Dermis microvascular lymphatic vessel endothelial cell (primary cell): ENCODE measurements around the gene GGA2. TPM values are rescaled to one million over a fixed set of nuclear protein-coding genes. Genes with fewer than 3 reads are reported as not detected.
"Not testable (repeated sequence)": the region's sequence is repeated elsewhere in the genome, so short reads cannot be mapped to it uniquely, and the experiment has no call there.

Source experiments
- DNase-seq, 2 donors: peaks; one replicate each; pipeline versions ENCODE4 v3.0.0 to v3.0.0-alpha.2; 2010; ENCODE audit warnings: low read depth in 2 of 2
- total RNA-seq: library from RNA; depleted of rRNA; stranded (reverse); fragments of >200 nt; gene quantifications from 2 replicates; pipeline ENCODE4 v1.2.1, GENCODE V29; 2014

GGA2 gene
- total RNA-seq, 1 donor from 2014 or later: 21.2 TPM

DNA sequence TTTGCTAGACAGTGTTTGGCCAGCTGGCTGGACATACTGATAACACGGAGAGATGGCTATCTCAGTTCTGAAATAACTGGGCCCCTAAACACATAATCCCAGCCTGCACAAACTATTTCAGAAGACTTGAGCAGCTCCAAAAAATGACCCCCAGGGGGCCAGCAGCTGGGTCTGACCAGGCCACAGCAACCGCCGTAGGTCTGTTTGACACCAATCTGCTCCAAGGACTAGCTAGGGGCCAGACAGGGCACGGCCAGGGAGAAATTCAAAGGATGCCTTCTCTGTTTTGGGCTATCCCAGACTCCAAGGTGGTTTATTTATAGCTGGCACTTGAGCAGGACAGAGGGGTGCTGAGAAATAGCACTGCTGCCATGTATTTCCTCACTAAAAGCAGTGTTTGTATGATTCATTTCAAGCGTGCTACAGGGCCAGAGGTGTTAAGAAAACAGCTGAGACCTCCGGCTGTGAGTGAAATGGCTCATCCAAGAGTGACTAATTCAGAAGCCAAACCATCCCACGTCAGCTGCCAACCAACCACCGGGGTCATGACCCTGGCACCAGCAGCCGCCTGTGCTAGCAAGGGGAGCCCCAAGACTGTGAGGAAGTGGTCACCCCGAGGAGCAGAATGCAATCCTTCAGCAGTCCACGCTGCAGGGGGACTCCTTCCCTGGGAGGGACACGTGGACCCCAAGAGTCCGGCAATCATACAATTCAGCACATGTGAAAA is 5.7 kb downstream of the GGA2 start:
- DNase-seq: peak; percentile 45 to 94

GRCh38 chr16:23504076-23504452 is 6.2 kb downstream of the GGA2 start:
- no peak for DNase-seq

DNA sequence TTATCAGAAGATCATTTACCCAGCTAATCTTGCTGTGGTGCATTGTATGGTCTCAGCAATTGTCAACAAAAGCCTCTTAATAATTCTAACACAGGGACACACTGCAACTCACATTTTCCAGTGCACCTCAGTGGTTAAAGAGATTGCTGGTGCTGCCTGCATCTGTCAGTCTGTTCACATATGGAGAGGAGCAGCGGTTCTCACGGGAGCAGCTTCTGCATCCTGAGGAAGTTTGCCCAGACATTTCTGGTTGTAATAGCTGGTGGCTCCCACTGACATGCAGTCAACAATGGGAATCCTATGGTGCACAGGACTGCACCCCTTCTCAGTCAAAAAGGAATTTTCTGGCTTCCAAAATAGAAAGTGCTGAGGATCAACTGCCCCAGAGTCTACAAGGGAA is 7.8 kb downstream of the GGA2 start:
- DNase-seq: peak; percentile 36 to 80

DNA sequence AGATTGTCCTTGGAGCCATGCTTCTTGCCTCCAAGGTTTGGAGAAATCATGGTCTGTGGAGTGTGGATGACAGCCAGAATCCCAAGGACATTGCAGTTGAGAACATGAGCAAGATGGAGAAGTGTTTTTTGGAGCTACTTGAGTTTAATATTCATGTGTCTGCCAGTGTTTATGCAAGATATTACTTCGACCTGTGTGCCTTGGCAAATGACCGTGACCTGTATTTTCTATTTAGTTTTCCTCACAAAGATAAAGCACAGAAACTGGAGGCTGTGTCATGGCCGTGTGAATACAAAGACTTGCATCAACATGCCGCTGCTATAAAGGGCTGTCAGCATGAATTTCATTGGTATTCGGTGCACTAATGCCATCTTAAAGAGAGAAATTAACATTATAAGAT is 9.0 kb downstream of the GGA2 start:
- no peak for DNase-seq

DNA sequence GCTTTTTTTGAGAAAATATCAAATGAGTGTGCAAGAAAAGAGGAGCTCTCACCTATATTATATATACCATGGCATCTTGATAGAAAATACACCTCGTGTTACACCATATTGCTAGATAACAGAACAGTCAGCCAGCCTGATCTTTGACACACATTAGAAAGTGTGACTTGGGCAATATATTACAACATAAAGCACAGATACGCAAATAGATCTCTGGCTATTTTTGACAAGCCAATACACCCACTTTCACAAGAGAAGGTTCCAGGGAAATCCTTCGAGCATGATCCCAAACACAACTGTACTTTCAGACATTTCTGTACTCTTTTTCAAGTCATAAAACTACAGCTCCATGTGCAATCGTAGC is 9.4 kb downstream of the GGA2 start:
- DNase-seq: no peak

GRCh38 chr16:23500212-23500861 is 10.0 kb downstream of the GGA2 start:
- no peak for DNase-seq

DNA sequence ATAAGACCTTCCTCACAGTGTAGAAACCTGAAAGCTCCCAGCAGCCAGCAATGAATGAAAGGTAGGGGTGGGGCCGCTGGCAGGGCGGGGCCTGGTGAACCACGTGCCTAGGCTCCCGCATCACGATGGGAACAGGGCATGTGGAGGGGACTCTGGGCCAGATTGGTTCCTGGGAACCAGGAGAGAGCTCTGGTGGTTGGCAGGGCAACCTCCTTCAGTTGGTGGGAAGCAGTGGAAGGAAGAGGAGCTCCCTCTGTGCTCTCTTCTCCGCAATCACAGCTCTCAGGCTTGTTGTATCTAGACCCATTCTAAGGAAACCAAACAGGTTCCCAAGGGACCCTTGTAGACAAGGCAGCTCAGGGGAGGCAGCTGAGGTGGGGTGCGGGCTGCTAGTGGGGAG is 10.5 kb downstream of the GGA2 start:
- no peak for DNase-seq

GRCh38 chr16:23498863-23499262 is 11.4 kb downstream of the GGA2 start:
- no peak for DNase-seq

DNA sequence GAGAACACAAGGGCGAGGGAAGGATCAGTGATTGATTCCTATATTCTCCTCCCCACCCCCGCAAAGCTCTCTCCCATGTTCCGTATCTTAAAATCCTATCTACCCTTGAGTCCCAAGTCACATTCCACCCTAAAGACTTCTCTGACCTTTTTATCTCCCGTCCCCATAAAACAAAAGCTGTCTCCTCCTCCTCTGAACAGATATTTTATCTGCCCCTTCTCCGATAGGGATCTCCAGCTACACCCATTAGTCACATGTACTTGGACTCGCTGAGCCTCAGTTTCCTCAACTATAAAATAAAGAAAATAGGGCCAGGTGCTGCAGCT is 12.8 kb downstream of the GGA2 start:
- DNase-seq: no peak

DNA sequence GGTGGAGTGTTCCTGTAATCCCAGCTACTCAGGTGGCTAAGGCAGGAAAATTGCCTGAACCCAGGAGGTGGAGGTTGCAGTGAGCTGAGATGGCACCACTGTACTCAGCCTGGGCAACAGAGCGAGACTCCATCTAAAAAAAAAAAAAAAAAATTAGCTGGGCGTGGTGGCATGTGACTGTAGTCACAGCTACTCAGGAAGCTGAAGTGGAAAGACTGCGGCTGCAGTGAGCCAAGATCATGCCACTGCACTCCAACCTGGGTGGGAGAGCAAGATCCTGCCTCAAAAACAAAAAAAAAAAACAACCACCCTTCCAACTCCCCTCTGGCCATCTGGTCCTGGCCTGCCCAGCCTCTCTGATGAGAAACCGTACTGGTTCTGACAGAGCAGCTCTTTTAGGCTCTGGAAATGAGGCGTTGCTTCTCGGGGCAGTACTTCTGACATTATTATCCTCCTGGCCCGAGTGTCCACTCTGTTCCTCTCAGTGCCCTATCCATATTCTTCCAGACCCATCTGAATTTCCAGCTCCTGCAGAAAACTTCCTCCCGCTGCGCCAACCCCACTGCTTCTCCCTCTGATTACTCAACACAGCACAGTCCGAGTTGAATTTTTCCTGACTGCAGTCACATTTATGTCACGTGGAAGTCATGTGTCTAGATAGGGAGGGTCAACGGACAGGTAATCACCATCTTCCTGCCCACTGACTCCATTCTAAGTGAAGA is 13.3 kb downstream of the GGA2 start:
- DNase-seq: peak; percentile 55 to 66

- no peak for DNase-seq
These were observed 14.6 kb downstream of the GGA2 start for GRCh38 chr16:23495671-23496070.

DNA sequence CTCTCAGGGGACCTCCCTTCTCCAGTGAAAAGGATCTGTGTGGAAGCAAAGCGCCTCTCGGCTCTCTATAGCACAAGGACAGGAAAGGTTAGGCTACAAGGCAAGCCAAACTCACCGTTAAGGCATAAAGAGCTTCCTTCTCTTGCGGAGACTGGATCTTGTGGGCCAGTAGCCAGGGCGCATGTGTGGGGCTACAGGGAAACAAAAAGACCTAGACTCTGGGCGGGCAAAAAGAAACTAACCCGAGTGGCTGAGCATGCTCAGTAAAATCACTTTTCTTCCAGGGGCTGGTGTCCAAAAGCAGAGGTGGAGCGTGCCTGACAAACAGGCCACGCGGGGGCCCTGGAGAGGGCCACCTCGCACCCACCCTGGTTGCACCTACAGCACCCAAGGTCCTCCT is 16.1 kb downstream of the GGA2 start:
- no peak for DNase-seq

DNA sequence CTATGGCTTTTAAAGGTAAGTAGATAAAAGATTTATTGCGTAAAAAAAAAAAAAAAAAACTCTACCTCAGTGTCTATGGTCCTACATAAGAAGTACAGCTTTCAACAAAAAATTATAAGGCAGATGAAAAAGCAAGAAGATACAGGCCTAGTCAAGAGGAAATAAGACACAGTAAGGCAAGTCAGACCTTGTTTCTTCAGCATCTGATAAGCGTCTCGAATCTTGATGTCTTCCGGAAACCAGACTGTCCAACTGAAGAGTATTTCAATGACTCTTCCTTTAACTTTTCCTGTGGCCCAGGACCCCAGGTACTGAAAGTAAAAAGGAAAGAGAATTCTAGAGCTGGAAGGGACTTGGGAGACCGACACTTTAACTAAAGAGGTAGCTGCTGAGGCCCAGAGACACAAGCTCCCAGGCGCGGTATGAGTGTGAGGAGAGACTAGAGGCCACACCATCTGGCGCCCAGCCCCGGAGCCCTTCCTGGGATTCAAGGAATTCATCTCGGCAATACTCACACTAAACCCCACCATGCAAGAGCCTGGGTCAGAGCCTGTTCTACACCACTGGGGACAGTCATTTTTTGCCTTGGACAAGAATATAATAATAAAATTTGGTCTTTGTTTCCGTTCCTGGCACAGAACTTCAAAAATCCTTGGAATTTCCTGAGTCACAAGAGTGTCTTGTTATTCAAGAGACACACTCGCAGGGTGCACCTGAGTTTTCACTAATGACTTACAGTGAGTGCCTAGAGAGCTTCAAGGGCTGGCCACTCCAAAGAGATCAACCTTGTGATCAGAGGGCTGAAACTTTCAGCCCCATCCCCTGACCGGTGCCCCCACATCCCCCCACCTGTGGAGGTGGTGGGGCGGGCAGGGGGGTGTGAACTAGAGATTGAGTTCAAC is 18.6 kb downstream of the GGA2 start:
- DNase-seq: peak in 1 of 2 donors; percentile 48

- no peak for DNase-seq
These were observed 23.8 kb downstream of the GGA2 start for GRCh38 chr16:23486480-23486879.

DNA sequence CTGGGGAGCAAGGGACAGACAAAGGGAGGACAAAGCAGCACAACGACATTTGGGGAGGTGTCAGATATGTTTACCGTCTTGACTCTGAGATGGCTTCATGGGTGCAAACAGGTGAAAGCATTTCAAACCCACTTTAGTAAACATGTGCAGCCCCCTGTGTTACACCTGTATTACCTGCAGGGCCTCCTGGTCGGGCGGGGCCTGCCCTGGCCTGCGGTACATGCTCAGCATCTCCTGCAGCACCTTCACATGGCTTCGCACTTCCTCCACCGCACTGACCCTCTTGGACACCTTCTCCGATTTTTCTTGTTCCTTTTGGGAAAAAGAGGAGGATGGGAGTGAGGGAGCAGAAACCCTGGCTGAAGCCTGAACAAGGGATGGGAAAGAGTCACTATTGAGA is 24.5 kb downstream of the GGA2 start:
- DNase-seq: no peak

DNA sequence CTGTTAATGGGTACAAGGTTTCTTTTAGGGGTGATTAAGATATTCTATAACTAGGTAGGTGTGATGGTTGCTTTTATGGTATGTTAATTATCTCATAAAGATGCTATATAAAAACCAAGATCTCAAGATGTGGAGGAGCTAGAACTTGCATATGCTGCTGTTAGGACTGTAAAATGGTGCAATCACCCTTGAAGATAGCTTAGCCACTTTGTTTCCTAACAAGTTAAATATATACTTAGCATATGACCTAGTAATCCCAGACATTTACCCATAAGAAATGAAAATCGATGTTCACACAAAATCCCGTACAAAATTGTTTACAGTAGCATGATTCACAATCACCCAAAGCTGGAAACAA is 25.1 kb downstream of the GGA2 start:
- DNase-seq: no peak

- no peak for DNase-seq
These were observed 25.6 kb downstream of the GGA2 start for GRCh38 chr16:23484510-23485256.

GRCh38 chr16:23483492-23483891 is 26.8 kb downstream of the GGA2 start:
- not testable (repeated sequence) for DNase-seq

- no peak for DNase-seq
These were observed 27.5 kb downstream of the GGA2 start for GRCh38 chr16:23482778-23483177.

GRCh38 chr16:23480257-23480656 is 30.0 kb downstream of the GGA2 start:
- DNase-seq: no peak

DNA sequence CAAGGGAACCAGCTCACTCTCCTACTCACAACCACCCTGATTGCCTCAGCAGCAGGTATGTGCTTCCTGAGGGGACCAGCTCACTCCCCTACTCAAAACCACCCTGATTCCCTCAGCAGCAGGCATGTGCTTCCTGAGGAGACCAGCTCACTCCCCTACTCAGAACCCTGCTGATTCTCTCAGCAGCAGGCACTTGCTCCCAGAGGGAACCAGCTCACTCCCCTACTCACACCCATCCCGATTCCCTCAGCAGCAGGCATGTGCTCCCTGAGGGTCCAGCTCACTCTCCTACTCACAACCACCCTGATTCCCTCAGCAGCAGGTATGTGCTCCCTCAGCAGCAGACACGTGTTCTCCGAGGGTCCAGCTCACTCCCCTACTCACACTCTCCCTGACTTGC is 31.2 kb downstream of the GGA2 start:
- DNase-seq: no peak
